Measurements from ENCODE around the gene ZNF544. TPM values are rescaled to one million over a fixed set of nuclear protein-coding genes. Genes with fewer than 3 reads are reported as not detected.
A peak's percentile ranks its signal among the peaks of the same experiment; 100 is the strongest.

Gene ZNF544
- total RNA-seq, 4 donors from 2014 or later: 21.9 to 158 (median 31.4) TPM

- TF ChIP-seq POLR2A (IDR thresholded peaks at IDR 0.05): no peak
- TF ChIP-seq, protein P1, sequence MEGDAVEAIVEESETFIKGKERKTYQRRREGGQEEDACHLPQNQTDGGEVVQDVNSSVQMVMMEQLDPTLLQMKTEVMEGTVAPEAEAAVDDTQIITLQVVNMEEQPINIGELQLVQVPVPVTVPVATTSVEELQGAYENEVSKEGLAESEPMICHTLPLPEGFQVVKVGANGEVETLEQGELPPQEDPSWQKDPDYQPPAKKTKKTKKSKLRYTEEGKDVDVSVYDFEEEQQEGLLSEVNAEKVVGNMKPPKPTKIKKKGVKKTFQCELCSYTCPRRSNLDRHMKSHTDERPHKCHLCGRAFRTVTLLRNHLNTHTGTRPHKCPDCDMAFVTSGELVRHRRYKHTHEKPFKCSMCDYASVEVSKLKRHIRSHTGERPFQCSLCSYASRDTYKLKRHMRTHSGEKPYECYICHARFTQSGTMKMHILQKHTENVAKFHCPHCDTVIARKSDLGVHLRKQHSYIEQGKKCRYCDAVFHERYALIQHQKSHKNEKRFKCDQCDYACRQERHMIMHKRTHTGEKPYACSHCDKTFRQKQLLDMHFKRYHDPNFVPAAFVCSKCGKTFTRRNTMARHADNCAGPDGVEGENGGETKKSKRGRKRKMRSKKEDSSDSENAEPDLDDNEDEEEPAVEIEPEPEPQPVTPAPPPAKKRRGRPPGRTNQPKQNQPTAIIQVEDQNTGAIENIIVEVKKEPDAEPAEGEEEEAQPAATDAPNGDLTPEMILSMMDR (IDR thresholded peaks at IDR 0.05): no peak
- Histone ChIP-seq H3K4me1 (no peaks in the 10 kb centered on the region), H3K27ac (no peak overlapping the region), H3K27me3 (no peaks in the 10 kb centered on the region), H3K36me3 (peaks cover 0 to 66% (median 0%) of the 10 kb centered on the region in 3 donors), H3K4me3 (no peak overlapping the region), H3K9me3 (peaks cover 0 to 38% (median 9%) of the 10 kb centered on the region in 4 donors)
- peak in 1 of 3 donors; percentile 4 for DNase-seq
Measured at GRCh38 chr19:58296104-58296503, 67.4 kb downstream of the ZNF544 start.

DNA sequence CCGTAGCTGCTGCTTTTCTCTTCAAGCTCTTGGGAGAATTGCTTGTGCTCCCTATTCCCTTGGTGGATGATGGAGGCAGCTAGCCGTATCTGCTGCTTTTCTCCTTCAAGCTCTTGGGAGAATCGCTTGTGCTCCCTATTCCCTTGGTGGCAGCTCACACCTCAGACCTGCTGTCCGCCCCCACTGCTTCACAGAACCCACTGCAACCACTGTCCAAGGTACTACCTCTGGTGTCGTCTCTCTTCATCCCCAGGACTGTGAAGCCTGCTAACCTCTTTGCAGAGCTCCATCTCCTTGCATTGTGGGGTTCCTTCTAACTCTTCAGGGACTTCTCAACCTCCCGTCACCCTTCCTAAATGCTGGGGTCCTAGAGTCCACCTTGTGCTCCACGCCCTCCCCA is 71.9 kb downstream of the ZNF544 start:
- Histone ChIP-seq H3K36me3 (peaks cover 0 to 23% (median 0%) of the 10 kb centered on the region in 3 donors), H3K9me3 (peaks cover 0 to 3% (median 0%) of the 10 kb centered on the region in 4 donors), H3K27me3 (no peaks in the 10 kb centered on the region), H3K4me1 (no peaks in the 10 kb centered on the region), H3K4me3 (no peak overlapping the region), H3K27ac (no peak overlapping the region)
- peak in 1 of 3 donors; percentile 24 for DNase-seq
- TF ChIP-seq, protein P1 (IDR thresholded peaks at IDR 0.05): no peak
- no peak for TF ChIP-seq POLR2A (IDR thresholded peaks at IDR 0.05)

DNA sequence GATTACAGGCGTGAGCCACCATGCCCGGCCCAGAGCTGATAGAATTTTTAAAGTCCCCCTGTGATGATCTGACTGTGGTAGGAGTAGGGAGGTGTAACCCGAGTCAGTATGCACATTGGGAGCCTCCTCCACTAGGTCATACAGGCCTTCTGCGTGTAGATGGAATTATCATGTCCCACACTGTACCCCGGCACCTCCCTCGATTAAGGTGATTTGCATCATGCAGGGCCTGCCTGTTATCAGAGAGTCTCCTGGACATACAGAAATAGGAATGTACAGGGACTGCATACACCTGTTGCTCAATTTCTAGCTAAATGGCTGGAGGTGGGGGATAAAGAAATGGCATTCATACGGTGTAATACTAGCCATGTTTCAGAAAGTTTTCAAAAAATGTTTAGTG is 75.5 kb downstream of the ZNF544 start:
- peaks cover 0 to 35% (median 0%) of the 10 kb centered on the region in 3 donors for H3K36me3 ChIP-seq
- H3K9me3 ChIP-seq: no peaks in the 10 kb centered on the region
- peak overlapping the region in 2 of 4 donors; percentile 87 to 96 for H3K27ac ChIP-seq
- H3K27me3 ChIP-seq: no peaks in the 10 kb centered on the region
- peak overlapping the region in 1 of 4 donors; percentile 90 for H3K4me3 ChIP-seq
- DNase-seq: no peak
- peaks cover 0 to 12% (median 2%) of the 10 kb centered on the region in 4 donors for H3K4me1 ChIP-seq
- no peak for TF ChIP-seq POLR2A (IDR thresholded peaks at IDR 0.05)
- TF ChIP-seq, protein P1 (IDR thresholded peaks at IDR 0.05): no peak

GRCh38 chr19:58304748-58305064 is 76.0 kb downstream of the ZNF544 start:
- peaks cover 0 to 12% (median 2%) of the 10 kb centered on the region in 4 donors for H3K4me1 ChIP-seq
- TF ChIP-seq, protein P1 (IDR thresholded peaks at IDR 0.05): no peak
- no peak for TF ChIP-seq POLR2A (IDR thresholded peaks at IDR 0.05)

GRCh38 chr19:58305065-58305931 is 76.6 kb downstream of the ZNF544 start, which contains the start of gene ERVK3-1:
Gene ERVK3-1 (plus strand): TSS chr19:58305377. CDS start chr19:58312169, 6,792 bp downstream.
- peak; percentile 96 to 98 (median 97) for DNase-seq
- TF ChIP-seq, protein P1 (IDR thresholded peaks at IDR 0.05): peak; percentile 4 to 62 (median 46)
- peak; percentile 82 to 85 for TF ChIP-seq POLR2A (IDR thresholded peaks at IDR 0.05)
- Histone ChIP-seq H3K4me3 (peak within 1 kb of the TSS; percentile 69 to 90 (median 78)), H3K27me3 (no peaks in the 10 kb centered on the region), H3K9me3 (no peaks in the 10 kb centered on the region), H3K27ac (peak within 1 kb of the TSS; percentile 87 to 96 (median 88)), H3K36me3 (peaks cover 0 to 42% (median 0%) of the 10 kb centered on the region in 3 donors), H3K4me1 (peaks cover 0 to 12% (median 2%) of the 10 kb centered on the region in 4 donors)

More at GRCh38 chr19:58304748-58305064, 76.0 kb downstream of the ZNF544 start:
- H3K4me3 ChIP-seq: peak overlapping the region; percentile 69 to 90 (median 78)
- H3K9me3 ChIP-seq: no peaks in the 10 kb centered on the region
- H3K36me3 ChIP-seq: peaks cover 0 to 40% (median 0%) of the 10 kb centered on the region in 3 donors
- peak overlapping the region; percentile 87 to 96 (median 88) for H3K27ac ChIP-seq
- H3K27me3 ChIP-seq: no peaks in the 10 kb centered on the region
- DNase-seq: no peak
